SK-N-SH (cell line): ENCODE results near the gene PRIM2. TPM values are rescaled to one million over a fixed set of nuclear protein-coding genes. Genes with fewer than 3 reads are reported as not detected.
"Not testable (repeated sequence)": the region's sequence is repeated elsewhere in the genome, so short reads cannot be mapped to it uniquely, and the experiment has no call there.

Experiments
- CTCF ChIA-PET: fragments of 300-600, 350-600 bp; formaldehyde crosslinking; extraction: SDS; loops from one replicate; lab custom pipeline; 2021; lab: Yijun Ruan, JAX
- POLR2A ChIA-PET: fragments of 350-600 bp; sonication (Branson Sonifier 250); formaldehyde crosslinking; extraction: SDS; loops from one replicate; lab custom pipeline; 2020; ENCODE audit warnings: antibody characterized with exemption, inconsistent platforms; lab: Yijun Ruan, JAX
- DNase-seq: peaks from one replicate; pipeline ENCODE4 v3.0.0; 2012
- H2AFZ ChIP-seq: fragments of 200-600 bp; sonication (generic); 2 replicates; pipeline ENCODE4 v1.8.1; 2016; ENCODE audit warnings: antibody characterized with exemption, mild to moderate bottlenecking, low read depth
- H3F3A ChIP-seq: fragments of 200-600 bp; sonication (generic); replicated peaks from 2 replicates; pipeline ENCODE3; 2016; ENCODE audit warnings: antibody characterized with exemption, mild to moderate bottlenecking; ENCODE audit not compliant: insufficient read depth
- H3K27ac ChIP-seq, 2 experiments: fragments of 200-500 bp in 1 of 2; fragments of 200-600 bp in 1 of 2; sonication (Bioruptor generic) in 1 of 2; sonication (generic), shearing (Covaris generic) in 1 of 2; 2 replicates each; pipeline versions ENCODE4 v1.5.1 to v1.6.1; 2014 to 2016; ENCODE audit warnings: low read depth in 2 of 2, inconsistent platforms in 1 of 2, low read length in 1 of 2, mild to moderate bottlenecking in 1 of 2, mixed read lengths in 1 of 2
- H3K27me3 ChIP-seq: fragments of 200-600 bp; sonication (generic), shearing (Covaris generic); 2 replicates; pipeline ENCODE4 v1.6.1; 2016; ENCODE audit warnings: mixed run types; ENCODE audit not compliant: insufficient read depth
- H3K36me3 ChIP-seq, 2 experiments: fragments of 200-500 bp in 1 of 2; fragments of 200-600 bp in 1 of 2; sonication (Bioruptor generic) in 1 of 2; sonication (generic) in 1 of 2; replicated peaks in 1 of 2; 2 replicates each; pipeline versions ENCODE3 to v1.5.1; 2014 to 2016; ENCODE audit warnings: low read length in 1 of 2, mild to moderate bottlenecking in 1 of 2; ENCODE audit not compliant: insufficient read depth in 2 of 2, control insufficient read depth in 1 of 2
- H3K4me1 ChIP-seq, 2 experiments: fragments of 200-500 bp in 1 of 2; fragments of 200-600 bp in 1 of 2; sonication (Bioruptor generic) in 1 of 2; sonication (generic), shearing (Covaris generic) in 1 of 2; 2 replicates each; pipeline versions ENCODE4 v1.5.1 to v1.6.1; 2014 to 2016; ENCODE audit warnings: low read depth in 1 of 2, low read length in 1 of 2, mixed run types in 1 of 2; ENCODE audit not compliant: insufficient read depth in 2 of 2, control insufficient read depth in 1 of 2
- H3K4me2 ChIP-seq: fragments of 200-600 bp; sonication (generic), shearing (Covaris generic); 2 replicates; pipeline ENCODE4 v1.6.1; 2017; ENCODE audit warnings: mixed run types
- H3K4me3 ChIP-seq, 2 experiments: fragments of 200-500 bp in 1 of 2; fragments of 200-600 bp in 1 of 2; sonication (Bioruptor generic) in 1 of 2; sonication (generic), shearing (Covaris generic) in 1 of 2; 2 replicates each; pipeline versions ENCODE4 v1.5.1 to v1.8.1; 2014 to 2016; ENCODE audit warnings: low read depth in 2 of 2, inconsistent platforms in 1 of 2, low read length in 1 of 2, mild to moderate bottlenecking in 1 of 2, mixed read lengths in 1 of 2, moderate library complexity in 1 of 2
- H3K79me2 ChIP-seq: fragments of 200-600 bp; sonication (generic); 2 replicates; pipeline ENCODE4 v1.8.1; 2017; ENCODE audit warnings: mild to moderate bottlenecking; ENCODE audit not compliant: insufficient read depth
- H3K9ac ChIP-seq: fragments of 200-600 bp; sonication (generic); 2 replicates; pipeline ENCODE4 v1.6.1; 2017; ENCODE audit warnings: mixed run types
- H3K9me2 ChIP-seq: fragments of 200-600 bp; sonication (generic); 2 replicates; pipeline ENCODE4 v1.6.1; 2017; ENCODE audit warnings: mixed run types
- H3K9me3 ChIP-seq: fragments of 200-600 bp; sonication (generic); 2 replicates; pipeline ENCODE4 v1.6.1; 2017; ENCODE audit warnings: mixed run types, mild to moderate bottlenecking, moderate library complexity
- H4K20me1 ChIP-seq: fragments of 200-600 bp; sonication (generic); 2 replicates; pipeline ENCODE4 v1.6.1; 2017; ENCODE audit warnings: mild to moderate bottlenecking, mixed run types; ENCODE audit not compliant: insufficient read depth
- EP300 ChIP-seq, 2 experiments: IDR thresholded peaks; 2 replicates each; pipeline versions ENCODE4 v1.4.0 to v1.6.1; 2012; ENCODE audit warnings: borderline replicate concordance in 1 of 2, low read depth in 1 of 2, low read length in 1 of 2
- JUND ChIP-seq: IDR thresholded peaks from 2 replicates; pipeline ENCODE4 v1.4.0; 2012
- TCF12 ChIP-seq: IDR thresholded peaks from 2 replicates; pipeline ENCODE4 v1.4.0; 2012
- WGBS: methylation state at CpG from one replicate; pipeline ENCODE4 v1.1.6; 2017; ENCODE audit warnings: low lambda C conversion rate; 5-methylcytosine and 5-hydroxymethylcytosine counted together
- polyA plus RNA-seq, 3 experiments: library from polyadenylated mRNA; depleted of rRNA; stranded (reverse); fragments of >200 nt; gene quantifications; 2 replicates each; pipeline ENCODE4 v1.2.3, GENCODE V29; 2012
- TF ChIP-seq, protein P1 (sequence below): IDR thresholded peaks from 2 replicates; pipeline ENCODE4; 2012

The PRIM2 gene
- polyA plus RNA-seq, 1 of the 3 experiments (the other 2 are of a cell fraction): 14.1 TPM

DNA sequence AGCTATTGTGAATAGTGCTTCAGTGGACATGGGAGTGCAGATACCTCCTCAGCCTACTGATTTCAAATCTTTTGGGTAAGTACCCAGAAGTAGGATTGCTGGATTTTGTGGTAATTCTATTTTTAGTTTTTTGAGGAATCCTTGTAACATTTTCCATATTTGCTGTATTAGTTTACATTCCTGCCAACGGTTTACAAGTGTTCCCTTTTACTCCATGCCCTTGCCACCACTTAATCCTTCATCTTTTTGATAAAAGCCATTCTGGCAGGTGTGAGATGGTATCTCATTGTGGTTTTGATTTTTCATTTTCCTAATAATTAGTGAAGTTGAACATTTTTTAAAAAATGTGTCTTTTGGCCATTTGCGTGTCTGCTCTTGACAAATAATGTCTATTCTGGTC lies 125.8 kb downstream of the PRIM2 start:
- WGBS: 43% methylated on average over 2 of the region's 2 CpGs
- POLR2A ChIA-PET, H3K4me3 ChIP-seq, H3F3A ChIP-seq, H3K27ac ChIP-seq, H3K27me3 ChIP-seq, H2AFZ ChIP-seq, H3K36me3 ChIP-seq, DNase-seq, H4K20me1 ChIP-seq, H3K9me2 ChIP-seq, H3K4me2 ChIP-seq, H3K9ac ChIP-seq, CTCF ChIA-PET, H3K9me3 ChIP-seq: not testable (repeated sequence)
- TF ChIP-seq, protein P1, sequence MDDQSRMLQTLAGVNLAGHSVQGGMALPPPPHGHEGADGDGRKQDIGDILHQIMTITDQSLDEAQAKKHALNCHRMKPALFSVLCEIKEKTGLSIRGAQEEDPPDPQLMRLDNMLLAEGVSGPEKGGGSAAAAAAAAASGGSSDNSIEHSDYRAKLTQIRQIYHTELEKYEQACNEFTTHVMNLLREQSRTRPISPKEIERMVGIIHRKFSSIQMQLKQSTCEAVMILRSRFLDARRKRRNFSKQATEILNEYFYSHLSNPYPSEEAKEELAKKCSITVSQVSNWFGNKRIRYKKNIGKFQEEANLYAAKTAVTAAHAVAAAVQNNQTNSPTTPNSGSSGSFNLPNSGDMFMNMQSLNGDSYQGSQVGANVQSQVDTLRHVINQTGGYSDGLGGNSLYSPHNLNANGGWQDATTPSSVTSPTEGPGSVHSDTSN: peak; percentile 65
- TF ChIP-seq TCF12: peak; percentile 70
- TF ChIP-seq EP300 (IDR thresholded peaks at IDR 0.05; ENCODE audit: borderline replicate concordance in 1 of 2, low read depth in 1 of 2, low read length in 1 of 2): peak in 1 of 2 experiments; percentile 47; a peak in 1 of 4 replicates
- peak; percentile 23 for TF ChIP-seq JUND
- Histone ChIP-seq H3K79me2 (peaks cover 46% of the 10 kb centered on the region), H3K4me1 (peaks cover 0 to 13% of the 10 kb centered on the region in 2 experiments; a peak in 2 of 4 replicates)

DNA sequence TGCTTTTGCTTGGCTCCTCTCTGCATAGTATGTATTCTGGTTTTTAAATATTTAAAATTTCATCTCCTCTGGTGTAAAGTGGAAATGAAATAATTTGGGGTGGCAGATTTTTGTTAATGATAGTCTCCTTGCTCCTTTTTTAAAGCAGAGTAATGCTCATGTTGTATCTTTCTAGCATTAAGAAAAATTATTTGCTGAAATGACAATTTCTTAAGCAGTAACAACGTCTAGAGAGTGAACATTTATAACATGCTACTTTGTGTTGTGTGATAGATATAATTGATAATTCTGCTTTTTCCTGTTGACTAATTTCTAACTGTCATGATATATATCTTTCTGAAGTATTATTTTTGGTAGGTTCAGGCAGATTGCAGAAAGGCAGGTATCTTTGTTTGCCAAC lies 127.4 kb downstream of the PRIM2 start:
- H3K27ac ChIP-seq, H3K27me3 ChIP-seq, H2AFZ ChIP-seq, H3K9me2 ChIP-seq, H3K9me3 ChIP-seq, H4K20me1 ChIP-seq, H3K4me3 ChIP-seq, POLR2A ChIA-PET, H3F3A ChIP-seq, H3K4me2 ChIP-seq, H3K36me3 ChIP-seq, H3K9ac ChIP-seq, DNase-seq, CTCF ChIA-PET: not testable (repeated sequence)
- 88% methylated on average over 1 of the region's 1 CpG for WGBS
- Histone ChIP-seq H3K4me1 (peaks cover 0 to 13% of the 10 kb centered on the region in 2 experiments; a peak in 2 of 4 replicates), H3K79me2 (peaks cover 44% of the 10 kb centered on the region)

DNA sequence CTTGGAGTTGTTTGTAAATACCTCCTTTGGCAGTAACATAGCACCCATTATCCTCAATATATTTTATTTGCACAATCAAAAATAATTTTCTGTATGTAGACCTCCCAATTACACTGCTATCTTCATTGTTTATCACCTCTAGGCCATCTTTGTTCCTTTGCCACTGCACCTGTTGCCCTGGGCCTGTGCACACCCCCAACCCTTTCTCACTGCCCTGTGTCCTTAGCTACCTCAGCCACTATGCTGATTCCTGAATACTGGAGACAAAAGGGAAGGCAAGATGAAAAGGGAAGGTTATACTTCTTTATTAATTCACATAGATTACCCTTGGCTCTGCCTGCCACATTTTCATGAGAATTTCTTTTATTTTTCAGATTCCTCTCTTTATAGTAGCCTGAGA lies 127.9 kb downstream of the PRIM2 start:
- Histone ChIP-seq H3F3A (peaks cover 13% of the 10 kb centered on the region), H3K4me1 (peaks cover 0 to 13% of the 10 kb centered on the region in 2 experiments; a peak in 2 of 4 replicates), H3K79me2 (peaks cover 45% of the 10 kb centered on the region)
- H3K9me3 ChIP-seq, DNase-seq, CTCF ChIA-PET, H4K20me1 ChIP-seq, H3K27ac ChIP-seq, H3K9ac ChIP-seq, H2AFZ ChIP-seq, H3K4me3 ChIP-seq, H3K36me3 ChIP-seq, POLR2A ChIA-PET, H3K27me3 ChIP-seq, H3K9me2 ChIP-seq, H3K4me2 ChIP-seq: not testable (repeated sequence)

DNA sequence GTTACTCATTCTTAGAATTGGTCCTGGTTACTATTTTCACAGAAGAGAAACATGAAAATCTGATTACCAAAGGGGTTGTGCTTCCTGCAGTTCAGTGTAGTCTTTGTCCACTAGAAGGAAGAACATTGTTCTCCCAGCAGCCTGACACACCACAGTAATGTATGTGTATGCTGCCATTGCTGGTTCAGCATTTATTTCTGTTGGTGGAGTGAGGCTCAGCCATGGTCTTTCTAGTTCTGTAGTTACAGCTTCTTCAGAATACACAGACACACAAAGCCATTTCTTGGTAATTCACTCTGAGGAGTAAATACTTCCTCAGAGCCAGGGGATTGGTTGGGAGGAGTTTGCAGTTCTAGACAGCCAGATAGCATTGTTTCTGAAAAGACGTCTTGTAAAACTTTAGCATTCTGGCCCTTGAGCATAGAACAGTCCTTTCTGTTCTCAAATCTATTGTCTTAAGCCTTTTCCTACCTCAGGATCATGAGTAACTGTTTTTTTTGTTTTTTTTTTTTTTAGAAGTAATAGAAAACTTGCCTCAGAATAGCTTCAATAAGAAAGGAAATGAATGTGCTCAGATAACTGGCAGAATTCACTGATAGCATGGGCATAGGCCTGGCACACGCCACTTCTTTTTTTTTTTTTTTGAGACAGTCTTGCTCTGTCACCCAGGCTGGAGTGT lies 128.5 kb downstream of the PRIM2 start:
- H2AFZ ChIP-seq, H3K27me3 ChIP-seq, H3K4me2 ChIP-seq, DNase-seq, H3K36me3 ChIP-seq, POLR2A ChIA-PET, H4K20me1 ChIP-seq, H3K4me1 ChIP-seq, H3K9me2 ChIP-seq, H3K4me3 ChIP-seq, CTCF ChIA-PET, H3K9me3 ChIP-seq, H3K9ac ChIP-seq: not testable (repeated sequence)
- H3K27ac ChIP-seq: peak overlapping the region in 1 of 2 experiments; percentile 52; a peak in 1 of 4 replicates
- H3K79me2 ChIP-seq: peaks cover 45% of the 10 kb centered on the region
- 91% methylated on average over 2 of the region's 2 CpGs for WGBS
- H3F3A ChIP-seq: peaks cover 13% of the 10 kb centered on the region

DNA sequence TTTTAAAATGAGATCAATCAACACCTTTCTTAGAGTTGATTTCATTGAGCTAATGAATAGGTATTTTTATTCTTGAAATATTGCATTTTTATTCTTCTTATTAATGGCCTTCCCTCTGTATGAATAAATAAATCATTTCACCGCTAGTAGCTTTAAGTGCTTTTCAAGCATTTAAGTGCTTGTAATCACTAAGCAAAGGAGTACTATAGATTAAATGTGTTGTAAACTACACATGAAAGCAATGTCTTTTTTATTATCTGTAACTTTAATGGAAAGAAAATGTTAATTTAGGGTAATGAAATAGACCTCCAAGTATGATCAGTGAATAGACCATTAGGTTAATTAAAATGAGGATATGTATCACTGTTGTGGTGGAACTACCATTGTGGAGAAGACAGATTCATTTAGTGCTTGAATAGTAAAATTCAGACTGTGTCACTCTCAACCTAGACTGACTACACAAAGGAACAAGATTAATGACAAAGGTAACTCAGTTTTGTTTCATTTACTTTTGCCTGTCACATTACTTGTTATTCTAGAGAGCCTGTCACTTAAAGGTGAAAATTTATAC lies 132.2 kb downstream of the PRIM2 start:
- H3K4me2 ChIP-seq, POLR2A ChIA-PET, H3K27ac ChIP-seq, H3K9ac ChIP-seq, H3K9me3 ChIP-seq, CTCF ChIA-PET, DNase-seq, H3K36me3 ChIP-seq, H3K27me3 ChIP-seq, H2AFZ ChIP-seq, H3K4me3 ChIP-seq, H4K20me1 ChIP-seq, H3K9me2 ChIP-seq, H3K4me1 ChIP-seq: not testable (repeated sequence)
- 98% methylated on average over 1 of the region's 1 CpG for WGBS
- H3F3A ChIP-seq: peaks cover 13% of the 10 kb centered on the region
- H3K79me2 ChIP-seq: peaks cover 57% of the 10 kb centered on the region; the same call in 1 of the 2 replicates
